ENCODE measurements around the gene ZFAND5. TPM values are rescaled to one million over a fixed set of nuclear protein-coding genes. Genes with fewer than 3 reads are reported as not detected.

ZFAND5 gene
- total and polyA plus RNA-seq, 2 experiments from 2014 or later: 138 to 216 TPM

GRCh38 chr9:72412483-72413040 is 47.6 kb upstream of the ZFAND5 start (continued):
- TF ChIP-seq ZNF462 (CRISPR knock-in tag; IDR thresholded peaks at IDR 0.05) (no peak), POLR2AphosphoS5 (IDR thresholded peaks at IDR 0.05; ENCODE audit: low read depth) (no peak), NANOG (IDR thresholded peaks at IDR 0.05; ENCODE audit: borderline replicate concordance) (no peak), JUNB (IDR thresholded peaks at IDR 0.05; ENCODE audit: unreplicated experiment) (no peak)

- no peak for ATAC-seq
- H2AFZ ChIP-seq: no peak overlapping the region
- no peaks in the 10 kb centered on the region for H3K4me1 Mint-ChIP-seq
- no peak overlapping the region for H3K27ac Mint-ChIP-seq
- no peak overlapping the region for H3K4me3 ChIP-seq
- no peaks in the 10 kb centered on the region for H3K36me3 Mint-ChIP-seq (ENCODE audit: low read depth)
- H3F3A ChIP-seq (replicated peaks; ENCODE audit: low read depth): no peaks in the 10 kb centered on the region
- H3K9me3 Mint-ChIP-seq: no peaks in the 10 kb centered on the region
- no peaks in the 10 kb centered on the region for H3K27me3 ChIP-seq (ENCODE audit: insufficient read depth)
- H3K79me2 ChIP-seq (replicated peaks; ENCODE audit: insufficient read depth): no peaks in the 10 kb centered on the region
- no peaks in the 10 kb centered on the region for H3K36me3 ChIP-seq (ENCODE audit: insufficient read depth)
- H4K20me1 ChIP-seq (replicated peaks; ENCODE audit: insufficient read depth): no peaks in the 10 kb centered on the region
- H3K9me2 ChIP-seq (ENCODE audit: insufficient read depth): no peaks in the 10 kb centered on the region
- DNase-seq (ENCODE audit: low spot score): no peak
- H3K4me2 ChIP-seq: no peak overlapping the region
- no peaks in the 10 kb centered on the region; the same call in 1 of the 2 replicates for H3K4me1 ChIP-seq (ENCODE audit: insufficient read depth)
- H3K27me3 Mint-ChIP-seq (ENCODE audit: insufficient read depth, low read depth, poor library complexity): no peaks in the 10 kb centered on the region
- no peak overlapping the region for H3K4me3 Mint-ChIP-seq
- H3K27ac ChIP-seq (ENCODE audit: low read depth): no peak overlapping the region
- TF ChIP-seq REST (IDR thresholded peaks at IDR 0.05; ENCODE audit: unreplicated experiment): no peak
- TF ChIP-seq ZNF462 (CRISPR knock-in tag; IDR thresholded peaks at IDR 0.05): no peak
- TF ChIP-seq NANOG (IDR thresholded peaks at IDR 0.05; ENCODE audit: borderline replicate concordance): no peak
- TF ChIP-seq CREB1 (CRISPR knock-in tag; IDR thresholded peaks at IDR 0.05; ENCODE audit: low read depth): no peak
Measured at GRCh38 chr9:72410214-72410613, 45.2 kb upstream of the ZFAND5 start.
